NCI-H1417 (cell line): ENCODE measurements around the gene TTC39C.

ENCODE experiments used
- DNase-seq, 3 experiments: peaks; one replicate each; lab custom pipeline; 2025; lab: John Stamatoyannopoulos, UW

TTC39C gene

DNA sequence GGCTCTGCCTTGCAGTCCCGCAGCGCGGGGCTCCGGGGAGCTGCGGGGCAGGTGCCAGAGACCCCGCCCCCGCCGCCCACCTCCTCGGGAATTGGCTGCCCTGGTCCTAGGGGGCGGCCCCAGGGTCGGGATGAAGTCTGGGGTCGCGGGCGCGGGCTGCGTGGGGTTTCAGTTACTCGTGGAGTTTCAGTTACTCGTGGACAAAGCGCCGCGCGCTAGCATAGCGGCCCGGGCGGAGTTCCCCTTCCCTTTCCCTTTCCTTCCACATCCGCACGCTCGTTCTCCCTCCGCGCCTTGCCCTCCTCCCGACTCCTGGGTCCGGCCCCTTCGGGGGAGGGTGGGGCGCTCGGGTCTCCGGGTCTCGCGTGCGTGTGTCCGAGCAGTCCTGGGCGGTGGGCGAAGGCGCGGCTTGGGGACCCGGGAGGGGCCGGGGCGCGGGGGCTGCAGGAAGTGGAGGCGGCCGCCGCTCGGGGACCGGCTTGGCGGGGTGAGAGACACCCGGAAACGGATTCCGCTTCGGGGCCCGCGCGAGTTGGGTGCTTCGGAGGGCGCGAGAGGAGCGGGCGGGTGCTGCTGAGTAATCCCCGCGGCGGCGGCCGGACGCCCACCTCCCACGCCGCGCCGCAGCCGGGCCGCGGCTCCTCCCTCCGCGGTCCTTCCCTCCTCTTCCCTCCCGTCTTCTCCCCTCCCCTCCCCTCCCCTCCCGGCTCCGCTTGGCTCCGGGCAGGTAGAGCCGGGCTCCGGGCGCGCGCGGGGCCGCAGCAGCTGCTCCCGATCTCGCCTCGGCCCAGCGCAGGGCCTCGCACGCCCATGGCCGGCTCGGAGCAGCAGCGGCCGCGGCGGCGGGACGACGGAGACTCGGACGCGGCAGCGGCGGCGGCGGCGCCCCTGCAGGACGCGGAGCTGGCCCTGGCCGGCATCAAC is at the start of gene TTC39C:
Gene TTC39C, plus strand, starts transcription at position 693 of the 924 bp plus-strand sequence. Its CDS starts 118 bp downstream, at position 811.
- peak; percentile 64 to 93 (median 91) for DNase-seq

GRCh38 chr18:23966909-23967308 is 47.6 kb upstream of the TTC39C start:
- peak; percentile 18 to 60 (median 47) for DNase-seq

- DNase-seq, result peak in 2 of 3 experiments; percentile 28 to 60
Measured at GRCh38 chr18:23967321-23968089, 47.0 kb upstream of the TTC39C start.

DNA sequence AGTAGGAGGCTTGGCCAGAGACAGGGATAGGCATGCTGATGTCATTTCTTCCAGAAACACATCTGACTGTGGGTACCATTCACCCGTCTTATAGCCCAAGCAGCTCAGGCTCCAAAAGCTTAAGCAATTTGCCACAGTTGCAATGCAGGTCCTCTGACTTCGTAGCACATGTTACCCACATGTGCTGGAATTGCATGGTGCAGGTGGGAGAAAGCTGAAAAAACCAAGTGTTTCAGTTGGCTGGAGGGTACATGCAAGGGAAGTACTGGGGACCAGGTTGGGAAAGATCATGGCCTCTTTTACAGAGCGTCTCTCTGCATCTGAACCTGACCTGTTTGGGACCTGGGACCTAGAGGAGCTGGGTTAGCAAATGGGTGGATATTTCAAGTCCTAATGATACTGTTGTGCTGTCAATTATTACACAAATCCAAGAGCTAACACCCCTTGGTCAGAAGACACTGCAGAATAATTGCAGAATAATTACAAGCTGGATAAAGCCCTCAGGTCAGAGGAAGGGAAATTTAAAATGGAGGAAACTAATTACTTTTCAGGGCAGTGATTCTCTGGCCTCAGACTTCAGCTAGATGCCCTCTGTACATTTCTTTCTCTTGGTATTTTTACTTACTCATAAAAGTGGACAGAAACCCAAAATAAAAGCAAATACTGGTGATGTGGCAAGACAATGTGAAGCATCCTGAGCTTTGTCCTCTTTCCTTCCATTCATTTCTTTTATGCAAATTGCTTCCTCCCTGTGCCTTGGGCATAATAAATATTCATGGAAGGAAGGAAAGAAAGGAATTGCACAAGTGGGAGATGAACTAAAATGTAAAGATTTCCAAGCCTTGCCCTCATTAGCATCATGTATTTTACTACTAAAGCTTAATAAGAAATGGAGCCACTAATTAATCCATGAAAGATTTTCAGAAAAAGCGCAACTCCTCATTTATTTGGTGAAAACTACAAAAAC is 45.6 kb upstream of the TTC39C start:
- peak in 2 of 3 experiments; percentile 41 to 78 for DNase-seq

DNA sequence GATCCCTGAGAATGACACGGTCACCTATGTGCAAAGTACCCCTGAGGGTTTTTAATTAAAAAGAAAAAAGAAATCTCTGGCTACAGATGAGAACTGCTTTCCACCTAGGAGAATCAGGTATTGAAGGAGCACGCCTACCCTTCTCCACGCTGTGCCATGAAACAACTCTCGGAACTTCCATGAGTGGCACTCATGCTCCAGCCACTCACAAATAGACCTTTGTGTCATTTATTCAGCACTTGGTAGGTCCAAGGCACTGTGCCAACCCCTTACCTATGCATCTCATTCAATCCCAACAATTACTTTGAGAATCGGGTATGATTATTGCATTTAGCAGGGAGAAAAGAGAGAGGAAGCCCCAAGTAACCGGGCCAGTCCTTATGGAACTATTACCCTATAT is 44.9 kb upstream of the TTC39C start:
- DNase-seq, result no peak

- DNase-seq, result no peak
Measured at GRCh38 chr18:23970161-23971096, 44.1 kb upstream of the TTC39C start.

- no peak for DNase-seq
Measured at GRCh38 chr18:23971097-23971440, 43.5 kb upstream of the TTC39C start.

DNA sequence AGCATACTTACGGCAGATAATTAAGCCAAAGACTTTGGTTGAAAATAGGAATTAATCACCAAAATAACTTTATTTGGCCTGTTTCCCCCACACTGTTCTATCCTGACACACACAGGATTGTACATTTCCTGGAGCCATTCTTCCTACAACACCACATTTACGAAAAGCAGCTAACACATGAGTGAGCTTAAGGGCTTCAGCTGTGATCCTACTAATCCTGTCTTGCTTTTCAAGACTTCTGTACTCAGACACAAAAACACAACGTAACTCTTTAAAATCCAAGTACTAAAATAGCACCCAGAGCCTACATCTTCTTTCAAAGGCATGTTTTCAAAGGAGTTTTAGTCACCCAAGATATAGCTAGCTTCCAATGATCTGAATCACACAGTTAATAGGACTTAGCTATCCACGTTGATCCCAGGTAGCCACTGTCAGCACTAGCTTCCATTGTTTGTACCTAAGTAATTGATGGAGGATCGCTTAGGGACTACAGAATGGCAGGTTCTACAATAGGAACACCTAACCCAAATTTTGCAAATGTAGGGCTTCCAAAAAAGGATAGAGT is 42.8 kb upstream of the TTC39C start:
- no peak for DNase-seq

DNA sequence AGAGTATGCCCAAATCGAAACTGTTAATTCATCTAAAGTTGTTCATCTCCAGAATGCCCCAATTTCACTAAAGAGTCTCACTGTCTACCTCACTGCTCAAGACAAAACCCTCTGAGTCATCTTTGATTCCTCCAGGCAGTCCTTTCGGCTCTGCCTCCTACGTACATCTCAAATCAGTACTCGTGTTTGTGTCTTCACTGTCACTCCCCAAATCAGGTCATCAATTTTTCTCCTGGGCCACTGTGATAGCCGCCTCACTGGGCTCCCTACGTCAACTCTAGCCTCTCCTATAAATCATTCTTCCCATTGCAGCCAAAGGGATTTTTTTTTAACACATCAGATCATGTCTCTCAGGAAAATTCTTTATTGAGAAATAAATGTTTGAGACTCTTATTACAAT is 42.1 kb upstream of the TTC39C start:
- no peak for DNase-seq

DNA sequence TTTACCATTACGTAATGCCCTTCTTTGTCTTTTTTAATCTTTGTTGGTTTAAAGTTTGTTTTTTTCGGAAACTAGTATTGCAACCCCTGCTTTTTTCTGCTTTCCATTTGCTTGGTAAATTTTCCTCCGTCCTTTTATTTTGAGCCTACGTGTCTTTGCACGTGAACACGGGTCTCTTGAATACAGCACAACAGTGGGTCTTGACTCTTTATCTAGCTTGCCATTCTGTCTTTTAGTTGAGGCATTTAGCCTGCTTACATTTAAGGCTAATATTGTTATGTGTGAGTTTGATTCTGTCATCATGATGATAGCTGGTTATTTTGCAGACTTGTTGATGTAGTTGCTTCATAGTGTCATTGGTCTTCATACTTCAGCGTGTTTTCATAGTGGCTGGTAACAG is 37.5 kb upstream of the TTC39C start:
- DNase-seq, result no peak

- DNase-seq, result peak in 1 of 3 experiments; percentile 9
Measured at GRCh38 chr18:23977719-23978483, 36.7 kb upstream of the TTC39C start.

DNA sequence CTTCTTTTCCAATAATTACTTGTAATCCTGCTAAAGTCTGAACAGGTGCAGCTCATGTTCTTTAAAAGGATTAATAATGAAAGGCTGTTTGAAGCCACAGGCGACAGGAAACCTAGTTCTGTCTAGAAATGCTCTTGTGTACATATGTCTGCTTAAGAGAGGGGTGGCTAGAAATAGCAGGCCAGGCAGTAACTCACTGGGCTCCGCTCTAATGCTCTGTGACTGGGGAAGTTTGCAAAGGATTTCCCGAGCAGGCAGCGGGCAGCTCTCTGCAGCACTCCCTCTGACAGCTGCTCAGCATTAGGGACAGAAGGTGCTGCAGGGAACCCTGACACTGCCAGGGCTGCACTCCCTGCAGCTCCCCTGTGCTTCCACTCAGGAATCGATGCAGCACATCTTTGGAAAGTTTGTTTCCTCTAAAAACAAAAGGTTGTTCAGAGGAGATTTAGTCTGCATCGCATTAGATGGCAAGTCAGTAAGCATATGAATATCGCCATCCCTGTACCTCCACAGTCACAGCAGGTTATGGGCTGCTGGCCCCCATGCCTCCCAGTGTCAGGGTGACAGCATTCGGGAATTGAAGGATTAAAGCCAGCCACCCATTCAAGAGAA is 33.1 kb upstream of the TTC39C start:
- peak; percentile 19 to 78 (median 46) for DNase-seq

DNA sequence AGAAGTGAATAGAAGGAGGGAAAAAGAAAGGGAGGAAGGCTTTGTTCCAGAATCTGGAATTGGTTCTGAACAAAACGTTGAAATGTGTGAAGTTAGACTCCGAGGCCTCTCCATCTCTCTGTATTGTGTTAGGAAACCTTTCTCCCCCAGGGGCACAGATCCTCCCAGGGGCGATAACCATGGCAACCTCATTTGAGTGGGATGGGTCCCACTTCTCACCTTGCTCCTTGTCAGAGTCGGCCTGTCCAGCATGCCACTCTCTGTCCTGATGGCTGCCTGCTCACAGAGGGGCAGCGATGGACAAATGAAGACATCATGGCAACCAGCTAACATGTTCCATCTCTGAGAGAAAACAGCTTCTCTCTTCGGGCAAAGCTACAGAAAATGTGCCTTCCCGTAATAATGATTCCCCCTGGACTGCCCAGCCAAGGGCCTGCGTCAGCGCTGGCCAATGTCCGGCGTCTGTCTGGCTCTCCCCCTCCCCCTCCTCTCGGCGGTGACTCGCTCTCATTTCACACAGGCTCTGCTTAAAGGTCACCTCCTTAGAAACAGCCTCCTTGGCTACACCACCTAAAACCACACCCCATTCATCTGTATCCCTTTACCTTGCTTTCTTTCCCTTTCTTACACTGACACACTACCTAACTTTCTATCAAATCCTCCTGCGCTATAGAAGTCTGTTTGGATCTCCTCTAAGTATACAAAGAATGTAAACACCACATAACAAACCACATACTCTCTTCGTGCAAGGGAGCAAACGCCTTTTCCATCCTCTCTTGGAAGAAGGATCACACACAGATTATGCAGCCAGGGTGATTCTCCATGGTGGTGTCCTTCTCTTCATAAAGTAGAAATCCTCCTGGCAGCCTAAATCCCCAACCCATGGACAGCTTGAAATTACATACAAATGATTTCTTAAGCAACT is 32.1 kb upstream of the TTC39C start:
- peak in 2 of 3 experiments; percentile 26 to 53 for DNase-seq

GRCh38 chr18:23983112-23983511 is 31.4 kb upstream of the TTC39C start:
- DNase-seq, result no peak

- no peak for DNase-seq
Measured at GRCh38 chr18:23986600-23987359, 27.8 kb upstream of the TTC39C start.

GRCh38 chr18:23990474-23991410 is 23.8 kb upstream of the TTC39C start:
- DNase-seq, result no peak
